ENCODE data around the gene KPNA4. TPM values are rescaled to one million over a fixed set of nuclear protein-coding genes. Genes with fewer than 3 reads are reported as not detected.

The KPNA4 gene
- total and polyA plus RNA-seq, 2 donors from 2014 or later, result 11.7 to 37.9 TPM

GRCh38 chr3:160612386-160613075, 47.2 kb upstream of the KPNA4 start:
- H3K27ac ChIP-seq (ENCODE audit: low read depth in 2 of 2, low read length in 2 of 2), result no peak overlapping the region
- DNase-seq, result no peak
- no peaks in the 10 kb centered on the region for H3K27me3 ChIP-seq (ENCODE audit: control insufficient read depth, insufficient read depth, low read length)
- H3K9ac ChIP-seq (ENCODE audit: low read length in 3 of 3), result no peak overlapping the region
- H3K36me3 ChIP-seq (ENCODE audit: control insufficient read depth in 2 of 3, insufficient read depth in 3 of 3, low read length in 3 of 3), result no peaks in the 10 kb centered on the region
- TF ChIP-seq CTCF (IDR thresholded peaks at IDR 0.05; ENCODE audit: borderline replicate concordance, extremely low read depth, insufficient read depth), result no peak
- no peaks in the 10 kb centered on the region for H3K4me1 ChIP-seq (ENCODE audit: control insufficient read depth in 2 of 3, insufficient read depth in 2 of 3, low read depth in 1 of 3, low read length in 3 of 3)
- intact Hi-C loops (cut with DNase I), result no loop called here
- FAIRE-seq, result no peak
- H3K4me3 ChIP-seq (ENCODE audit: low read length in 3 of 3), result no peak overlapping the region
- no peaks in the 10 kb centered on the region for H3K9me3 ChIP-seq (ENCODE audit: control insufficient read depth in 2 of 3, insufficient read depth in 1 of 3, low read length in 3 of 3)

- H3K9me3 ChIP-seq (ENCODE audit: control insufficient read depth in 2 of 3, insufficient read depth in 1 of 3, low read length in 3 of 3), result no peaks in the 10 kb centered on the region
- H3K27ac ChIP-seq (ENCODE audit: low read depth in 2 of 2, low read length in 2 of 2), result no peak overlapping the region
- H3K27me3 ChIP-seq (ENCODE audit: control insufficient read depth, insufficient read depth, low read length), result no peaks in the 10 kb centered on the region
- no peaks in the 10 kb centered on the region for H3K36me3 ChIP-seq (ENCODE audit: control insufficient read depth in 2 of 3, insufficient read depth in 3 of 3, low read length in 3 of 3)
- FAIRE-seq (no peak), DNase-seq (no peak)
- H3K4me3 ChIP-seq (ENCODE audit: low read length in 3 of 3), result no peak overlapping the region
- no peak for TF ChIP-seq CTCF (IDR thresholded peaks at IDR 0.05; ENCODE audit: borderline replicate concordance, extremely low read depth, insufficient read depth)
- intact Hi-C loops (cut with DNase I), result no loop called here
- H3K9ac ChIP-seq (ENCODE audit: low read length in 3 of 3), result no peak overlapping the region
- no peaks in the 10 kb centered on the region for H3K4me1 ChIP-seq (ENCODE audit: control insufficient read depth in 2 of 3, insufficient read depth in 2 of 3, low read depth in 1 of 3, low read length in 3 of 3)
These were observed 45.8 kb upstream of the KPNA4 start for GRCh38 chr3:160611141-160611540.

GRCh38 chr3:160608870-160609269, 43.5 kb upstream of the KPNA4 start:
- intact Hi-C loops (cut with DNase I), result no loop called here
- no peak for FAIRE-seq
- Histone ChIP-seq H3K9ac (ENCODE audit: low read length in 3 of 3) (no peak overlapping the region), H3K27me3 (ENCODE audit: control insufficient read depth, insufficient read depth, low read length) (no peaks in the 10 kb centered on the region), H3K4me3 (ENCODE audit: low read length in 3 of 3) (no peak overlapping the region), H3K27ac (ENCODE audit: low read depth in 2 of 2, low read length in 2 of 2) (no peak overlapping the region), H3K4me1 (ENCODE audit: control insufficient read depth in 2 of 3, insufficient read depth in 2 of 3, low read depth in 1 of 3, low read length in 3 of 3) (no peaks in the 10 kb centered on the region), H3K36me3 (ENCODE audit: control insufficient read depth in 2 of 3, insufficient read depth in 3 of 3, low read length in 3 of 3) (no peaks in the 10 kb centered on the region), H3K9me3 (ENCODE audit: control insufficient read depth in 2 of 3, insufficient read depth in 1 of 3, low read length in 3 of 3) (no peaks in the 10 kb centered on the region)
- DNase-seq, result no peak
- TF ChIP-seq CTCF (IDR thresholded peaks at IDR 0.05; ENCODE audit: borderline replicate concordance, extremely low read depth, insufficient read depth), result no peak

GRCh38 chr3:160607826-160608225, 42.5 kb upstream of the KPNA4 start:
- FAIRE-seq, result no peak
- TF ChIP-seq CTCF (IDR thresholded peaks at IDR 0.05; ENCODE audit: borderline replicate concordance, extremely low read depth, insufficient read depth), result no peak
- intact Hi-C loops (cut with DNase I), result no loop called here

More at GRCh38 chr3:160607826-160608225, 42.5 kb upstream of the KPNA4 start:
- Histone ChIP-seq H3K36me3 (ENCODE audit: control insufficient read depth in 2 of 3, insufficient read depth in 3 of 3, low read length in 3 of 3) (no peaks in the 10 kb centered on the region), H3K27ac (ENCODE audit: low read depth in 2 of 2, low read length in 2 of 2) (no peak overlapping the region), H3K9ac (ENCODE audit: low read length in 3 of 3) (no peak overlapping the region), H3K4me1 (ENCODE audit: control insufficient read depth in 2 of 3, insufficient read depth in 2 of 3, low read depth in 1 of 3, low read length in 3 of 3) (no peaks in the 10 kb centered on the region), H3K9me3 (ENCODE audit: control insufficient read depth in 2 of 3, insufficient read depth in 1 of 3, low read length in 3 of 3) (no peaks in the 10 kb centered on the region), H3K27me3 (ENCODE audit: control insufficient read depth, insufficient read depth, low read length) (no peaks in the 10 kb centered on the region), H3K4me3 (ENCODE audit: low read length in 3 of 3) (no peak overlapping the region)
- no peak for DNase-seq

All from kidney (tissue), 14 donors.